ENCODE measurements around the gene MIOS. TPM values are rescaled to one million over a fixed set of nuclear protein-coding genes. Genes with fewer than 3 reads are reported as not detected.

MIOS gene
- total and polyA plus RNA-seq, 2 of the 4 experiments (the other 2 are of a cell fraction), result 10.6 to 32.4 TPM

DNA sequence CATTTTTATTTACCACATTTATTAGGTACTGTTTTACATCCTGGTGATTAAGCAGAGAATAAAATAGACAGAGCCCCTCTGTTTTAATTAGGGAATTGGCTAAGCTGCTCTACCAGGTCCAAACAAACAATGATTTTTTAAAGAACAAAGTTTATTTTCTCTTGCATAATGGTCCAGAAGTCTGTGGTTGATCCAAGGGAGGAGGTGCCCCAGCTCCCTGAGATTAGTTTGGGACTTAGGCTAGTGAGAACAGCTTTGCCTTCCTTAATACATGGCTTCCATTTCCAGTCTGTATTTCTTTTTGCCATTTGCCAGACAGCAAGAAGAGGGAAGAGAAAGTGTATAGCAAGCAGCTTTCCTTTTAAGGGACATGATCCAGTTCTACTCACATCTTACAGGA lies 2.9 kb upstream of the MIOS start:
- CTCF ChIA-PET, result interaction anchor here (0.5 to 1.5 kb wide), 2 partner anchors 9 to 243 kb away, joined by 3 to 5 read pairs; no protein-coding TSS in a partner anchor
- no peak overlapping the region for H2AK5ac ChIP-seq (ENCODE audit: low read depth, low read length)
- intact Hi-C loops (cut with micrococcal nuclease) (no loop called here), dilution Hi-C loops (cut with HindIII; ENCODE audit: low sequenced_read_pairs, unreplicated experiment) (no loop called here), in situ Hi-C loops (cut with MboI; ENCODE audit: low sequenced_read_pairs) (no loop called here)
- H3K23ac ChIP-seq (ENCODE audit: low read depth, low read length), result no peak overlapping the region
- H3K9me1 ChIP-seq (ENCODE audit: insufficient read depth, low read length), result peaks cover 6% of the 10 kb centered on the region; the same call in 1 of the 2 replicates
- no peak overlapping the region for H3K18ac ChIP-seq (ENCODE audit: low read depth, low read length)
- no peak overlapping the region for H3K4me3 ChIP-seq (ENCODE audit: insufficient read depth, low read depth, low read length)
- no peak overlapping the region for H4K8ac ChIP-seq (ENCODE audit: low read depth in 2 of 2, low read length in 2 of 2)
- TF ChIP-seq CHD1 (IDR thresholded peaks at IDR 0.05; ENCODE audit: low read depth, low read length) (no peak), MAFK (IDR thresholded peaks at IDR 0.05; ENCODE audit: low read depth, low read length) (no peak), NFE2L2 (IDR thresholded peaks at IDR 0.05; ENCODE audit: low read depth, low read length) (no peak), RFX5 (IDR thresholded peaks at IDR 0.05; ENCODE audit: low read depth, low read length) (no peak), CEBPB (IDR thresholded peaks at IDR 0.05; ENCODE audit: low read depth, low read length) (no peak), FOS (IDR thresholded peaks at IDR 0.05; ENCODE audit: low read depth, low read length) (no peak)
- H3K9me3 ChIP-seq (ENCODE audit: control insufficient read depth, insufficient read depth, low read length), result no peaks in the 10 kb centered on the region
- no peak overlapping the region for H4K5ac ChIP-seq (ENCODE audit: low read depth, low read length)
- H3K4me2 ChIP-seq (ENCODE audit: low read depth, low read length), result no peak overlapping the region; the same call in 1 of the 2 replicates
- no peak overlapping the region for H2BK5ac ChIP-seq (ENCODE audit: low read depth, low read length, poor library complexity, severe bottlenecking)
- H2BK20ac ChIP-seq (ENCODE audit: low read depth, low read length), result no peak overlapping the region
- no peak overlapping the region for H2AFZ ChIP-seq (replicated peaks; ENCODE audit: low read length, poor library complexity)
- no peak overlapping the region for H3K4ac ChIP-seq (ENCODE audit: low read depth, low read length)
- no peak overlapping the region for H3K9ac ChIP-seq (ENCODE audit: low read depth, low read length)
- DNase-seq (no peak), ATAC-seq (ENCODE audit: low read depth) (no peak)
- BruUV-seq (replicated peaks), result no TSS peak
- peaks cover 4% of the 10 kb centered on the region for H3K4me1 ChIP-seq (ENCODE audit: control insufficient read depth, insufficient read depth, low read length)
- H3K36me3 ChIP-seq (ENCODE audit: control insufficient read depth, insufficient read depth, low read length), result no peaks in the 10 kb centered on the region
- H4K91ac ChIP-seq (ENCODE audit: insufficient read depth, low read depth, low read length), result no peak overlapping the region
- H4K20me1 ChIP-seq (ENCODE audit: insufficient read depth, low read length), result no peaks in the 10 kb centered on the region
- no peak overlapping the region for H2BK120ac ChIP-seq (ENCODE audit: low read depth, low read length)
- no peak overlapping the region for H3K27ac ChIP-seq (ENCODE audit: insufficient read depth, low read length)
- no peak overlapping the region for H3K56ac ChIP-seq (ENCODE audit: extremely low read depth, insufficient read depth, low read length)
- POLR2A ChIA-PET (ENCODE audit: unreplicated experiment), result no interaction called here
- H3K27me3 ChIP-seq (ENCODE audit: control insufficient read depth, insufficient read depth, low read length), result no peaks in the 10 kb centered on the region
- H2AK9ac ChIP-seq (replicated peaks; ENCODE audit: low read depth, low read length, poor library complexity), result no peak overlapping the region
- H3K14ac ChIP-seq (replicated peaks; ENCODE audit: low read depth, low read length), result no peak overlapping the region
- H3K79me1 ChIP-seq (ENCODE audit: low read depth in 1 of 2, low read length in 2 of 2), result peaks cover 7 to 14% of the 10 kb centered on the region in 2 experiments
- H2BK15ac ChIP-seq (ENCODE audit: low read depth, low read length), result no peak overlapping the region
